K562 treated with DMSO at 1 percent for 48 hours (cell line): ENCODE measurements around the gene P3R3URF. TPM values are rescaled to one million over a fixed set of nuclear protein-coding genes. Genes with fewer than 3 reads are reported as not detected.

Experiments used
- total RNA-seq: library from RNA; unstranded; fragments of 300-600 nt; gene quantifications from 2 replicates; pipeline ENCODE4 v1.2.3, GENCODE V29; 2022; ENCODE audit warnings: low replicate concordance; ENCODE audit errors: extremely low read depth

P3R3URF gene
- not detected in 2 replicates for total RNA-seq

DNA sequence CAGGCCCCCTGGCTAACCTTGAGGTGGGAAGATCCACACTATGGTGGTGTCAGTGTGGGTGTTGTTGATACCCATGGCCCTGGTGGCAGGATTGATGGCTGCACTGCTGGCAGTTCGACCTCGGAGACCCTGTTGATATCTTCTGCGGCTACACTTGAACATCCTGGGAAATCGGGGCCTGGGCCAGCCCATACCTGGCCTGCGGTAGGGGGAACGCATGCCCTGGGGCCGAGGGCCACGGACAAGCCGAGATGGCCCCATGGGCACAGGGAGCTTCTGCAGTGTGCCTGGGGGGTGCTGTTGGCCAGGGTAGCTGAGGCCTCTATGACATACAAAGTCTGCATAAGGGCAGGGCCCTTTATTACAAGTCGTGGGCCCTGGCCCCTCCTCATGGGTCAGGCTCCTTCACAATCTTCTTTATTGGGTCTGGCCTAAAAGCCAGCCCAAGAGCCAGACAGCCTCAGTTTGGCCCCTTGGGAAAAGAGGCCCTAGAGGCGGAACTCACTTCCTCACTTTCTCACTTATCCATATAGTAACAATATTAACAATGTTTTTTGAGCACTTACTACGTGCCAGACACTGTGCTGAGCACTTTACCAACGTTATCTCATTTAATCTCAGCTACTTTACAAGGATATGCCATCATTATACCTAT, at the start of gene P3R3URF:
TSS of gene P3R3URF (minus strand) at position 278 of the 655 bp plus-strand sequence. CDS start at position 261, 17 bp downstream.

DNA sequence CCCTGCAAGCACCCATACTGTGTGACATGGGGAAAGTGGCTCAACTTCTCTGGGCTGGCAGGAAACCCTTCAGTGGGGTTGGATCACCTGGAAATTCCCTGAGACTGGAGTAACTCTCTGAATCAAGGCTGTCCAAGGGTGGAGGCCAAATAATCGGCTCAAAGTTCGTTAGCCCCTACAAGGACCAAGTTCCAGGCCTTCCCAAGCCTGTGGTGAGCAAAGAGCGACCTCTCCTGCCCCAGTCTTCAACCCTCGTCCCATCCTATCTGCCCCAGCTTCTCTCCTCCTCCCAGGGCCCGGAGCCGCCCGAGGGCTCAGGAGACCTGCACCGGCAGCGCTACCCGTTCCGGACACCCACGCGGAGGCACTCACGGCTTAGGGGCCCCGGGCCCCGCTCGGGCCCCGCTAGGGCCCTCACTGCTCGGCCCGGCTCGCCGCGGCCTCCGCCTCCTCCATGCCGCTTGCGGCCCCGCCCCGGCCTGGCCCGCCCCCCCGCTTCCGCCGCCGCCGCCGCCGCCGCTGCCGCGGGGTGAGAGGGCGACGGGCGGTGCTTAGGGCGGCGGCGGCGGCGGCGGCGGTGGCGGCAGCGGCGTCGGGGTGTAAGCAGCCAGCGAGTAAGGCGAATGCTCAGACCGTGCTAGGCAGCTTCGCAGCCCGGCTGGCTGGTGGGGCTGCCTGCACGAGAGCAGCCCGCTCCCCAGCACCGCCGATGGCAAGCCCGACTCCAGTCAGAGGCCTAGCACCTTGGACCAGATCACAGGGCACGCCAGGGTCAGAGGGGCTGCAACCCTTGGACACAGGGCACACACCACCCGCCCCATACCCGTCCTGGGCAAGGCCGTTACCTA, 21.9 kb upstream of the P3R3URF start, which contains the start of gene POMGNT1:
TSS of gene POMGNT1 (minus strand) at position 471 of the 848 bp plus-strand sequence. CDS start 613 bp downstream, outside the sequence.

DNA sequence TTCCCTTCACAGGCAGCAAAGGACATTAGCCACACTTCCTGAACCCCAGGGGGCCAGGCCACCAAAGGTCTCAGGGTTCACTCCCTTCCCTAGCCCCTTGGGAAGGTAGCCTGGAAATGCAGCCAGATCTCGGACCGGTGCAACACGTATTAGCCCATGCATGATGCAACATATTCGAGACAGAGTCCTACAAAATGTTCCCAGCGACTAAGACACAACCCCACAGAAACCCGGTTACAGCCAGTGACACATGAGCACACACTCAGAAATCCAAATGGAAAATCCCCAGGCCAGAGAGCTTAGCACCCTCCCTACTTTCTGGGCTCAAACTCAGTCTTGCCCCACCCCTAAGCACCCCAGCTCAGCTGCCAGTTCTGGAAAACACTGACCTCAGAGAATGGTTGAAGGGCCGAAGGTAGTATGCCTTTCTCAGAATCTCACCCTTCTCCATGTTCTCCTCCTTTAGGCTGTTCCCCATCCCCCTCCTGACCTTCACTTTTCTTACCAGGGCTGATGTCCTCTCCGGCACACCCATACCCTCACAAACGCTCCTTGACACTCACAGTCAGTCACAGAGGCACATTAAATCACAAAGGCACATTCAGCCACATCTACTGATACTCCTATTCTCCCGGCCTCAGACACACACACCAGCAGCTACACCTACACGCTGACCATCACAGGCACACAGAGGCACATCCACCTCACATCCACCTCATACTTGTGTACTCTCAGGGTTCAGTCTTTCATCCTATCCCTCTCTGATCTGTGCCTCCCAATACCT, 1.6 kb downstream of the P3R3URF start, which contains the start of gene TSPAN1:
TSS of gene TSPAN1 (plus strand) at position 640 of the 784 bp plus-strand sequence. CDS start 6,021 bp downstream, outside the sequence.

DNA sequence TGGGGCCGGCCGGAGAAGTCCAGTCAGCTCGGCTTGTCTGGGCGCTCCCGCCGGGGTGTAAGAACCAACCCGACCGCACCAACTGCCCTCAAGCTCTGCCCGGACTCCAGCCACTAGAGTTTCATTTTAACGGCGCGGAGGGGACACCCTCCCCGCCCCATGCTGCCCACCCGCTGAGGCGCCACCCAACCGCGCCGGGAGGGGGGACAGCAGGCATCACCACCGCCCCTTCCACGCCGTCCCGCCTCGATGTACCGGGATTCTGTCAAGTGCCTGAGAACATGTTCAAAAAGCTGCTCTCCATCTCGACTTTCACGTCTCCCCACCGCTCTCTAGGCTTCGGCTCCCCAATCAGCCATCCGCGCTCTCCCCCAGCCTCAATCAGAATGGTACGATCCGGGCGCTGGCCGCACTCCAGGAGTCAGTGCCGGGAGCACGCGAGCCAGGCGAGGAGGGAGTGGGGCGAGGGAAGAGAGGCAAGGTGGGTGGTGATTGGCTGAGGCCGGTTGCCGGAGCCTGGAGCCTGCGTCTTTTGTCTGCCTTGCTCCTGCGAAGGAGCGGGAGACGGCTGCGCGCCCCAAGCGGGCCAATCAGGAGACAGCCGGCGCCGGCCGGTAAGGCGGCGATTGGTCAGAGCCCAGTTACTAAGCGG, 43.6 kb downstream of the P3R3URF start, which contains the start of gene PIK3R3:
TSS of gene PIK3R3 (minus strand) at position 101 of the 652 bp plus-strand sequence. CDS start 677 bp downstream, outside the sequence.

Other genes starting within 250 kb of the P3R3URF start
- gene PIK3R3, start 43.9 kb downstream of the P3R3URF start, total RNA-seq, result not detected in 2 replicates
- not detected in 2 replicates for gene TSPAN1, start 1.4 kb downstream of the P3R3URF start, total RNA-seq
- not detected in 2 replicates for gene POMGNT1, start 21.9 kb upstream of the P3R3URF start, total RNA-seq
- gene LURAP1, start 26.8 kb upstream of the P3R3URF start, total RNA-seq, result not detected in 2 replicates
- not detected in 2 replicates for gene RAD54L, start 71.3 kb upstream of the P3R3URF start, total RNA-seq
- gene LRRC41, start 127.1 kb upstream of the P3R3URF start, total RNA-seq, result 133 TPM in 1 of 2 replicates, not detected in the other
- gene UQCRH, start 127.2 kb upstream of the P3R3URF start, total RNA-seq, result 2,170 TPM in 1 of 2 replicates, not detected in the other
- gene NSUN4, start 164.3 kb upstream of the P3R3URF start, total RNA-seq, result not detected in 2 replicates
- gene FAAH, start 217.8 kb upstream of the P3R3URF start, total RNA-seq, result not detected in 2 replicates